Activated naive CD4-positive, alpha-beta T cell treated with anti-CD3 and anti-CD28 coated beads, Interleukin-2, amount 50 U/mL, for 16 hours (primary cell): ENCODE measurements around the gene SCYGR6.

ENCODE experiments used
- DNase-seq: peaks from one replicate; pipeline ENCODE4 v3.0.0-alpha.2; 2020

SCYGR6 gene

GRCh38 chr2:227710986-227711385 is 13.6 kb downstream of the SCYGR6 start:
- DNase-seq: no peak

GRCh38 chr2:227707390-227707789 is 17.2 kb downstream of the SCYGR6 start:
- DNase-seq: no peak

- DNase-seq: no peak
These were observed 17.7 kb downstream of the SCYGR6 start for GRCh38 chr2:227706859-227707258.

- no peak for DNase-seq
These were observed 20.6 kb downstream of the SCYGR6 start for GRCh38 chr2:227703961-227704360.

- no peak for DNase-seq
These were observed 21.3 kb downstream of the SCYGR6 start for GRCh38 chr2:227703280-227703732.

- no peak for DNase-seq
These were observed 23.0 kb downstream of the SCYGR6 start for GRCh38 chr2:227701556-227701955.

- DNase-seq: no peak
These were observed 27.4 kb downstream of the SCYGR6 start for GRCh38 chr2:227696990-227697679.

GRCh38 chr2:227687189-227687588 is 37.4 kb downstream of the SCYGR6 start:
- no peak for DNase-seq

- no peak for DNase-seq
These were observed 40.3 kb downstream of the SCYGR6 start for GRCh38 chr2:227684258-227684657.

GRCh38 chr2:227677928-227678327 is 46.6 kb downstream of the SCYGR6 start:
- DNase-seq: no peak

- DNase-seq: no peak
These were observed 50.1 kb downstream of the SCYGR6 start for GRCh38 chr2:227674485-227674884.
